Uterus (tissue), 2 donors: Measurements from ENCODE around the gene GALNT11.

Source experiments
- CTCF ChIP-seq, 4 experiments: fragments of 200-600 bp in 2 of 4; fragments of 450-650 bp in 2 of 4; sonication (generic) in 2 of 4; IDR thresholded peaks; one replicate each; pipeline ENCODE4 v1.5.1; 2016 to 2019; ENCODE audit warnings: antibody characterized with exemption in 4 of 4, mild to moderate bottlenecking in 2 of 4, moderate library complexity in 1 of 4
- POLR2A ChIP-seq, 2 donors: fragments of 450-650 bp; IDR thresholded peaks; one replicate each; pipeline ENCODE4 v1.6.1; 2016; ENCODE audit warnings: antibody characterized with exemption in 2 of 2, mild to moderate bottlenecking in 1 of 2, moderate library complexity in 1 of 2

GRCh38 chr7:152126741-152127140 is 101.3 kb downstream of the GALNT11 start:
- TF ChIP-seq CTCF (IDR thresholded peaks at IDR 0.05) (no peak), POLR2A (IDR thresholded peaks at IDR 0.05) (no peak)
